Effector CD8-positive, alpha-beta T cell (primary cell): ENCODE data around the gene ZC3H7B.

ENCODE experiments used
- DNase-seq: peaks from one replicate; lab custom pipeline; 2025; lab: John Stamatoyannopoulos, UW

Gene ZC3H7B

GRCh38 chr22:41332217-41332939, 31.1 kb downstream of the ZC3H7B start:
- no peak for DNase-seq

GRCh38 chr22:41333806-41334205, 32.5 kb downstream of the ZC3H7B start:
- DNase-seq, result no peak

GRCh38 chr22:41334215-41334614, 32.9 kb downstream of the ZC3H7B start:
- no peak for DNase-seq

- no peak for DNase-seq
Observed at GRCh38 chr22:41334951-41335635, 33.8 kb downstream of the ZC3H7B start.

DNA sequence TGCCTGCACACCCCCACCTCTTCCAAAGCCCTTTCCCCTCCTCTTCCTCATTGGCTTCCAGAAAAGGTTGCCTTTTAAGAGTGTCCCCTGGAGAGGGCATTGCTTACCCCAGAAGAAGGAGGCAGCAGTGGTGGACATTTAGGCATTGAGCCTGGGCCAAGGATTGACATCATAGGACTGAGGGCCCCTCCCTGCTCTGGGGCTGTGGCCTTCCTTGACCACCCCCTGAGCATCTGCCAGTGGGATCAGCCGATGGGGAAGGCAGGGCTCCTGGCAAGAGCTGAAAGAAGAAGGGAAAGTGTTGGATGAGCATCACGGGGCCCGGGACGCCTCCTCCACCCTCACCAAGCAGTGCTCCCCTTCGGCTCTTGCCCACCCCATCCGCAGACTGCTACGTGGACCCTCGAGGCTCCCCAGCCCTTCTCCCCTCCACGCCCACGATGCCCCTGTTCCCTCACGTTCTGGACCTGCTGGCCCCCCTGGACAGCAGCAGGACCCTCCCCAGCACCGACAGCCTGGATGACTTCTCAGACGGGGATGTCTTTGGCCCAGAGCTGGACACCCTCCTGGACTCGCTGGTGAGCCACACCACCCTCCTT, 37.4 kb downstream of the ZC3H7B start:
- no peak for DNase-seq

DNA sequence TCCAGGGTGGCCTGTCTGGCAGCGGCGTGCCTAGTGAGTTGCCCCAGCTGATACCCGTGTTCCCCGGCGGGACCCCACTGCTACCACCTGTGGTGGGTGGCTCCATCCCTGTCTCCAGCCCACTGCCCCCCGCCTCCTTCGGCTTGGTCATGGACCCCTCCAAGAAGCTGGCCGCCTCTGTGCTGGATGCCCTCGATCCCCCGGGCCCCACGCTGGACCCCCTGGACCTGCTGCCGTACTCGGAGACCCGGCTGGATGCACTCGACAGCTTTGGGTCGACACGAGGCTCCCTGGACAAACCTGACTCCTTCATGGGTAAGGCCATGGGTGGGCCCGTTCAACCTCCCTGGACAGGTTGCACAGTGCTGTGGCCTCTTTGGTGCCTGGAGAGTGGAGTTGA, 38.5 kb downstream of the ZC3H7B start:
- no peak for DNase-seq

- DNase-seq, result no peak
Observed at GRCh38 chr22:41340357-41340756, 39.0 kb downstream of the ZC3H7B start.

DNA sequence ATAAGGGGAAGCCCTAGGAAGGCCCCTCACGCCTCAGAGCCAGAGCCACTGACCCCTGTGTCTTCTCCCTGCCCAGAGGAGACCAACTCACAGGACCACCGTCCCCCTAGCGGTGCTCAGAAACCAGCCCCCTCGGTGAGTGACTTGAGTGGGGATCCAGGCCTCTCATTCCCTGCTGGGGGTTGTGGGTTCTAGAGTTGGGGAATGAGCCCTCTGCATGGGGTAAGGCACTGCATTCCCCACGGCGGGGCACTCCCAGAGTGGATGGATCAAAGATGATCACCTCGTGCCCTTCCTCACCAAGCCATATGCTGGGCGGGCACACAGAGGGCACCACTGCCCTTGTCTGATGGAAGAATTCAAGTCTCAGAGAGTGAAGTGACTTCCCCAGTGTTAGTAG, 39.7 kb downstream of the ZC3H7B start:
- DNase-seq, result no peak

- DNase-seq, result no peak
Observed at GRCh38 chr22:41341990-41342389, 40.7 kb downstream of the ZC3H7B start.

DNA sequence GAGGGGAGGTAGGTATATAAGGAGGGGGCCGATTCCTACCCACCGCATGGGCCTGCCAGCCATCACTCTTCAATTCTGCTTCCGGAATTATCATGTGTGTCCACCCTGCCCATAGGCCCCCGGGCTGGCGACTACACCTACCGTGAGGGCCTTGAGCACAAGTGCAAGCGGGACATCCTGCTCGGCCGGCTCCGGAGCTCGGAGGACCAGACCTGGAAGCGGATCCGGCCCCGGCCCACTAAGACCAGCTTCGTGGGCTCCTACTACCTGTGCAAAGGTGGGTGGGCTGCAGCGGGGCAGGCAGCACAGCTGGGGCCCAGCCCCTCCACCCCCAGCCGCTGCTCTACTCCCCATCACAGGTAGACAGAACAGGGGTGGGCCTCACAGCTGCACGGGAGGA, 42.0 kb downstream of the ZC3H7B start:
- no peak for DNase-seq

DNA sequence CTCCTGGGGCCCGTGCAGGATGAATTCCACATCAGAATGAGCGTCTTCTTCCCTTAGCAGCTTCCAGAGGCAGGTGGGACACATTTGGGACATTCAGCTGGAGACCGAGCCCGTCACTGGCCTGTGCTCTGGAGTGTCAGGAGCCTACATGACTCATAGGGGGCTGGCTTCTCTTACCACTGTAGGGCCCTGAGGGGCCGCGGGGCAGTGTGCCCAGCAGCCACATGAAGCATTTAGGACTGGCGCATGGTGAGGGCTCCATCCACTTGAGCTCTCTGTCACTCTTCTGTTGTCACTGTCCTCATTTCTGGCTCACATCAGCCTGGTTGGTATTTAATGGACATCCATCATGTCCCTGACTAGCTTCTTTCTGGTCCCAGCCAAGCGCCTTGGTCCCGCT, 42.4 kb downstream of the ZC3H7B start:
- no peak for DNase-seq

GRCh38 chr22:41344189-41344788, 43.0 kb downstream of the ZC3H7B start:
- DNase-seq, result no peak

- DNase-seq, result no peak
Observed at GRCh38 chr22:41345807-41346335, 44.5 kb downstream of the ZC3H7B start.

DNA sequence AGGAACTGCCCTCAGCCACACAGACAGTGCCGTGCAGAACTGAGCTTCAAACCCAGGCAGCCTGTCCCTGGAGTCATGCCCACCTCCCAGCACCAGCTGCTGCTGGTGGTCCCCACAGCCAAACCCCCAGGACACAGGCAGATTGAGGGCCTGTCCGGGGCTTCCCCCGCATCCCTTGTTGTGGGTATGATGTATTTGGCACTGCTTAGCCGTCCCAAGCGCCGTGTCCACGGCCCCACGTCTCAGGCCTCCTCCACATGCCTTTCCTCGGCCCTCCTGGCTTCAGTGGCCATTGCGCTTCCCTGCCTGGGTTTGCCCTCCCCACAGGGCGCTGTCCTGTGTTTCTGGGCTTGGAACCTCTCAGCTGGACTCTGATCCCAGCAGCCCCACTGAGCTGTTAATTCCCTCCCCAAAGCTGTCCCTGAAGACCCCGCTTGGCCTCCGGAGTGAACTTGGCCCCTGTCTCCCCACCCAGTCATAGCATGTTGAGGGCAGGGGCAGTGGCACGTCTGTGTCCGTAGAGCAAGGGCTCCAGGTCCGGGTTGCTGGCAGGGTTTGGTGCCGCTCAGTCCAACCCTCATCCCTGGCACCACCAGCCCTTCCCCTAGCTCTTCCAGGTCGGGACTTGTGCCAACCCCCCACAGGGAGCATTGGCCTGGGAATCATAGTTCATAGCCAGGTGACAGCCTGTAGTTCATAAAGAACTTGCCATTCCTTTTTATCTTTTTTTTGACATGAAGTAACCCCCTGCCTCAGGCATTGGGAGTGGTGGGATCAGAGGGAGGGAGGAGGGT, 45.9 kb downstream of the ZC3H7B start:
- DNase-seq, result no peak

- no peak for DNase-seq
Observed at GRCh38 chr22:41348964-41349484, 47.7 kb downstream of the ZC3H7B start.

GRCh38 chr22:41350087-41350486, 48.8 kb downstream of the ZC3H7B start:
- no peak for DNase-seq

DNA sequence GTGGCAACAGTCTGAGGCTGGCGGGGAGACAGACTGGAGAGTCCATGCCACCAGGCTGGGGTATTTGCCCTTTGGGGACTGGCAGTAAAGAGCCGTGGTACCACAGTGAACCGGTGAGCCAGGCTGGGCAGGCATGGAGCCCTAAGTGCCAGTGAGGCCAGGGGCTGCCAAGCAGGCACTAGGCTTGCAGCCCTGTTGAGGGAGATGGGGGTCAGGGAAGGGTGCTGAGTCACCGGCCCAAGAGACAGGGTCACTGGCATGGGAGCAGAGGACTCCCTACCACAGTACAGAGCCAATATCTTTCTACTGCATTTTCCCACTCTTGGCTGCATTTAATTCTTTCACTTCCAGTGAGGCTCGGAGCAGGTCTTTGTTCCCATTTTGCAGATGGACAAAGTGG, 49.7 kb downstream of the ZC3H7B start:
- no peak for DNase-seq

GRCh38 chr22:41352058-41352457, 50.7 kb downstream of the ZC3H7B start:
- no peak for DNase-seq

DNA sequence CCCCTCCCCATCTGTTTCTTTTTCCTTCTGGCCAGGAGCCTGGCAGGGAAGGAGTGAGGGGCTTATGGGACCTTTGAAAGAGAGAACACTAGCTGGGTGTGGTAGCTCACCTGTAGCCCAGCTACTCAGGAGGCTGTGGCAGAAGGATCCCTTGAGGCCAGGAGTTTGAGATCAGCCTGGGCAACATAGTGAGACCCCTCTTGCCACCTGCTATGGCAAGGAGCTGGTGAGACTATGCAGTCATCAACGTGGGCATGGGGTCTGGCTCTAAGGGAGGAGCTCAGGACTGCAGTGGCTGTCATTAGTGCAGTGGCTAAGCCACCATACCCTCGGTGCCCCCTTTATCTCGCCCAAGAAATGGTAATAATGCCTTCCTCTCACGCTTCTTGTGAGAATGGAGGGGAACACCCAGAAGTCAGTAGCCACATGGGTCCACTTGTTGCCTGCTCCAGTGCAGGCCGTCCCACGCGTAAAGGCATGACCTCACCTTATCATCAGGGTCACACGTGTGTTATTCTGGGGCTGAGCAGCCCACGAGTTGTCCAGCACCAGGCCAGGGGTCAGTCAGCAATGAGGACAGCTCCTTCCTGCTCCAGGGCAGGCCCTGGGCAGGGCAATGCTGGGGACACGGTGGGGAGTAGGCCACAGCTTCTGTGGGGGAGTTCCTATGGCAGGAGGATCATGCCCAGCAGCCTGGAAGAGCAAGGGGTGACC, 52.7 kb downstream of the ZC3H7B start:
- no peak for DNase-seq

- no peak for DNase-seq
Observed at GRCh38 chr22:41354979-41355378, 53.7 kb downstream of the ZC3H7B start.

DNA sequence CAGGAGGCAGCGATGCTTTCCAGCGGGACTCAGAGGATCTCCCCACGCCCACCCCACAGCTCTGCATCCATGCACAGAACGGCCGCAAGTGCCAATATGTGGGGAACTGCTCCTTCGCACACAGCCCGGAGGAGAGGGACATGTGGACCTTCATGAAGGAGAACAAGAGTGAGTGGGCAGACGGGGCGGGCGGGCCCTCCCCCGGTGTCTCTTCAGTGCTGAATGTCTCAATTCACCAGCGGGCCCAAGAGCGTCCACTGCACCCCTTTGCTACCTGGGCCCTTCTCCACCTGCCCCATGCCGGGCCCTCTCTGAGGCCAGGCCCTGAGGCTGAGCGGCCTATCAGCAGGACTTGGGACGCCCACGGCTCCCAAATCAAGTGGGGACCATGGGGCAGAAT, 54.6 kb downstream of the ZC3H7B start:
- DNase-seq, result no peak
